ENCODE results near the gene STXBP6.

- TF ChIP-seq, protein P1, sequence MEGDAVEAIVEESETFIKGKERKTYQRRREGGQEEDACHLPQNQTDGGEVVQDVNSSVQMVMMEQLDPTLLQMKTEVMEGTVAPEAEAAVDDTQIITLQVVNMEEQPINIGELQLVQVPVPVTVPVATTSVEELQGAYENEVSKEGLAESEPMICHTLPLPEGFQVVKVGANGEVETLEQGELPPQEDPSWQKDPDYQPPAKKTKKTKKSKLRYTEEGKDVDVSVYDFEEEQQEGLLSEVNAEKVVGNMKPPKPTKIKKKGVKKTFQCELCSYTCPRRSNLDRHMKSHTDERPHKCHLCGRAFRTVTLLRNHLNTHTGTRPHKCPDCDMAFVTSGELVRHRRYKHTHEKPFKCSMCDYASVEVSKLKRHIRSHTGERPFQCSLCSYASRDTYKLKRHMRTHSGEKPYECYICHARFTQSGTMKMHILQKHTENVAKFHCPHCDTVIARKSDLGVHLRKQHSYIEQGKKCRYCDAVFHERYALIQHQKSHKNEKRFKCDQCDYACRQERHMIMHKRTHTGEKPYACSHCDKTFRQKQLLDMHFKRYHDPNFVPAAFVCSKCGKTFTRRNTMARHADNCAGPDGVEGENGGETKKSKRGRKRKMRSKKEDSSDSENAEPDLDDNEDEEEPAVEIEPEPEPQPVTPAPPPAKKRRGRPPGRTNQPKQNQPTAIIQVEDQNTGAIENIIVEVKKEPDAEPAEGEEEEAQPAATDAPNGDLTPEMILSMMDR (IDR thresholded peaks at IDR 0.05; ENCODE audit: extremely low read depth in 1 of 2, insufficient read depth in 1 of 2, low read depth in 1 of 2, low read length in 2 of 2) = no peak
- TF ChIP-seq EZH2 (IDR thresholded peaks at IDR 0.05; ENCODE audit: borderline replicate concordance, low read depth, low read length, severe bottlenecking) (no peak), POLR2AphosphoS5 (IDR thresholded peaks at IDR 0.05; ENCODE audit: insufficient read depth, low read depth, low read length) (no peak), MYC (IDR thresholded peaks at IDR 0.05; ENCODE audit: low read depth, low read length) (no peak), FOS (IDR thresholded peaks at IDR 0.05; ENCODE audit: borderline replicate concordance, insufficient read depth, low read length) (no peak)
Observed at GRCh38 chr14:25079311-25079710, 29.4 kb upstream of the STXBP6 start.

Measured in endothelial cell of umbilical vein (primary cell).